Measurements from ENCODE around the gene U2AF1.
"Not testable (repeated sequence)": the region's sequence is repeated elsewhere in the genome, so short reads cannot be mapped to it uniquely, and the experiment has no call there.

Gene U2AF1

GRCh38 chr21:43106965-43107793 lies at the start of gene U2AF1:
U2AF1 (minus strand) TSS chr21:43107570; CDS start chr21:43107494, 76 bp downstream.
- H3K4me1 Mint-ChIP-seq, H3K36me3 Mint-ChIP-seq, H3K9me3 Mint-ChIP-seq, H3K27ac Mint-ChIP-seq, H3K4me3 Mint-ChIP-seq: not testable (repeated sequence)
- ATAC-seq (peak; percentile 96), DNase-seq (ENCODE audit: low spot score in 2 of 2) (peak; percentile 15 to 61)

GRCh38 chr21:43153601-43154000 lies 46.2 kb upstream of the U2AF1 start:
- not testable (repeated sequence) for H3K36me3 Mint-ChIP-seq; DNase-seq (ENCODE audit: low spot score in 2 of 2); H3K9me3 Mint-ChIP-seq; H3K4me3 Mint-ChIP-seq; H3K27ac Mint-ChIP-seq; H3K4me1 Mint-ChIP-seq
- ATAC-seq: peak; percentile 34

GRCh38 chr21:43149344-43149743 lies 42.0 kb upstream of the U2AF1 start:
- not testable (repeated sequence) for DNase-seq (ENCODE audit: low spot score in 2 of 2); H3K4me1 Mint-ChIP-seq; H3K27ac Mint-ChIP-seq; H3K36me3 Mint-ChIP-seq; H3K4me3 Mint-ChIP-seq; ATAC-seq; H3K9me3 Mint-ChIP-seq

GRCh38 chr21:43147999-43148398 lies 40.6 kb upstream of the U2AF1 start:
- ATAC-seq; H3K27ac Mint-ChIP-seq; H3K4me3 Mint-ChIP-seq; DNase-seq (ENCODE audit: low spot score in 2 of 2); H3K4me1 Mint-ChIP-seq; H3K9me3 Mint-ChIP-seq; H3K36me3 Mint-ChIP-seq: not testable (repeated sequence)

- H3K27ac Mint-ChIP-seq; H3K4me1 Mint-ChIP-seq; H3K36me3 Mint-ChIP-seq; DNase-seq (ENCODE audit: low spot score in 2 of 2); ATAC-seq; H3K4me3 Mint-ChIP-seq; H3K9me3 Mint-ChIP-seq: not testable (repeated sequence)
Measured at GRCh38 chr21:43146637-43147036, 39.3 kb upstream of the U2AF1 start.

DNA sequence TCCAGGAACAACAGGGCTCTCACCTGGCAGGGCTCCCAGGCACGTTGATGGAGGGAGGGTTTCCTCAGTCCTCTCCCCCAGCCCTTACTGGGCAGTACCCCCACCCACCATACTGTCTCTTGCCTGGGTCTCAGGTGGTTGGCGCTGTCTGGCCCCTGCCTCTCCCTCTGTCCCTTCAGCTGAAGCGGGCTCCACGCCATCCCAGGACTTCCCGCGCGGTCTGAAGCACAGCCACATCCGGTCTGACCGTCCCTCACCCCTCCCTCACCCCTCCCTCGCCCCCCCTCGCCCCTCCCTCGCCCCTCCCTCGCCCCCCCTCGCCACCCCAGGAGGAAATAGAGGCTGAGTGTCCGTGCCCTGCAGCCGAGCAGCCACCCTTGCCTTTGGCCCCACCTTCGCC lies 34.0 kb upstream of the U2AF1 start:
- not testable (repeated sequence) for DNase-seq (ENCODE audit: low spot score in 2 of 2); H3K36me3 Mint-ChIP-seq; H3K27ac Mint-ChIP-seq; H3K4me1 Mint-ChIP-seq; H3K4me3 Mint-ChIP-seq; ATAC-seq; H3K9me3 Mint-ChIP-seq

- not testable (repeated sequence) for DNase-seq (ENCODE audit: low spot score in 2 of 2); H3K36me3 Mint-ChIP-seq; H3K4me3 Mint-ChIP-seq; H3K4me1 Mint-ChIP-seq; H3K9me3 Mint-ChIP-seq; H3K27ac Mint-ChIP-seq
- peak; percentile 39 for ATAC-seq
Measured at GRCh38 chr21:43138944-43139343, 31.6 kb upstream of the U2AF1 start.

DNA sequence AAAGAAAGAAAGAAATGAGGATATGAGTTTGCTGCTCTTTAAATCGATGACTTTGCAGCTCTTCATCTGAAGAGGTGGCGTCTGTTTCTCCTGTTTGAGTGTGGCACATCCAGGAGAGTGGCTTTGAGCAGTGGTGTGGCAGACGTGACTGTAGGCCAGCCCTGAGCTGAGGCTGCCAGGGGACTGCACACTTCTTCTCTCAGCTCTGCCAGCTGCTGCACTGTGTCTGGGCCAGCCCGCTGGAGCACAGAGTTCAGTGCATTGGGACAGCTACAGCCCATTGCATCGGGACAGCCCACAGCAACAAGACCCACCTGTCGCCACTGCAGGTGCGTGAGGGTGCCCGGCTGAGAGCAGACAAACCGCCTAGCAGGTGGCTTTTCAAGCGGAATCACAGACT lies 27.1 kb upstream of the U2AF1 start:
- H3K9me3 Mint-ChIP-seq; H3K36me3 Mint-ChIP-seq; H3K4me3 Mint-ChIP-seq; DNase-seq (ENCODE audit: low spot score in 2 of 2); ATAC-seq; H3K27ac Mint-ChIP-seq; H3K4me1 Mint-ChIP-seq: not testable (repeated sequence)

DNA sequence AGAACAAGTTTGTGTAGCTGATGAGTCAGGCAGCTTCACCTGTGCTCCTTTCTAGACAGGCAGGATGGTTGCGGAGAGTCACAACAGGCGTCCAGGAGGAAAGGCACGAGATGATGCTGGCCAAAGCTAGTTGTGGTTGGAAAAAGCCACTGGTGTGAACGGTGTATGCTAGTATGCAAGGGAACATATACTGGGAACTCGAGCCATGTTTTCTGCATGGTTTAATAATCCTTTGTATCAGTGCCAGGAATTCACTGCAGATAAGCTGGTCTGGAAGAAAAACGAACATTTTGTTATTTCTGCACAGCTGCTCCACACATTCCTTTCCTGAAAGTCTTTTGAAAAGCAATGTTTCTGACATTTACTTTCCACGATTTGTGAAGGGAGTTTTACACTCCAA lies 22.7 kb upstream of the U2AF1 start:
- not testable (repeated sequence) for H3K4me3 Mint-ChIP-seq; H3K36me3 Mint-ChIP-seq; DNase-seq (ENCODE audit: low spot score in 2 of 2); H3K4me1 Mint-ChIP-seq; H3K9me3 Mint-ChIP-seq; H3K27ac Mint-ChIP-seq; ATAC-seq

DNA sequence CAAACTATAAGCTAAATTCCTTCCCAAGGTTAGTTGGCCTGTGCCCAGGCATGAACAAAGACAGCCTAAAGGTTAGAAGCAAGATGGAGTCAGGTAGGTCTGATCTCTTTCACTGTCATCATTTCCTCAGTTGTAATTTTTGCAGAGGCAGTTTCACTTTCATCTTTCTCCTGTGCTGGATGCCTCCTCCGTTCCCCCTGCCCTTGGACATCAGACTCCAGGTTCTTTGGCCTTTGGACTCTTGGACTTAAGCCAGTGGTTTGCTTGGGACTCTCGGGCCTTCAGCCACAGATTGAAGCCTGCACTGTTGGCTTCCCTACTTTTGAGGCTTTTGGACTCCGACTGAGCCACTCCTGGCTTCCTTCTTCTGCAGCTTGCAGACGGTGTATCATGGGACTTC lies 8.6 kb upstream of the U2AF1 start:
- not testable (repeated sequence) for H3K27ac Mint-ChIP-seq; H3K4me3 Mint-ChIP-seq; H3K36me3 Mint-ChIP-seq; H3K9me3 Mint-ChIP-seq; ATAC-seq; H3K4me1 Mint-ChIP-seq; DNase-seq (ENCODE audit: low spot score in 2 of 2)

- DNase-seq (ENCODE audit: low spot score in 2 of 2); H3K4me3 Mint-ChIP-seq; H3K27ac Mint-ChIP-seq; ATAC-seq; H3K36me3 Mint-ChIP-seq; H3K9me3 Mint-ChIP-seq; H3K4me1 Mint-ChIP-seq: not testable (repeated sequence)
Measured at GRCh38 chr21:43114483-43114882, 7.1 kb upstream of the U2AF1 start.

- H3K9me3 Mint-ChIP-seq; DNase-seq (ENCODE audit: low spot score in 2 of 2); H3K36me3 Mint-ChIP-seq; H3K27ac Mint-ChIP-seq; H3K4me3 Mint-ChIP-seq; H3K4me1 Mint-ChIP-seq: not testable (repeated sequence)
- peak; percentile 18 for ATAC-seq
Measured at GRCh38 chr21:43109006-43109405, 1.6 kb upstream of the U2AF1 start.

GRCh38 chr21:43108177-43108576 lies 807 bp upstream of the U2AF1 start:
- not testable (repeated sequence) for H3K4me1 Mint-ChIP-seq; ATAC-seq; H3K4me3 Mint-ChIP-seq; H3K27ac Mint-ChIP-seq; H3K9me3 Mint-ChIP-seq; DNase-seq (ENCODE audit: low spot score in 2 of 2); H3K36me3 Mint-ChIP-seq

GRCh38 chr21:43107794-43108137 lies 396 bp upstream of the U2AF1 start:
- not testable (repeated sequence) for H3K4me3 Mint-ChIP-seq; DNase-seq (ENCODE audit: low spot score in 2 of 2); ATAC-seq; H3K4me1 Mint-ChIP-seq; H3K27ac Mint-ChIP-seq; H3K9me3 Mint-ChIP-seq; H3K36me3 Mint-ChIP-seq

DNA sequence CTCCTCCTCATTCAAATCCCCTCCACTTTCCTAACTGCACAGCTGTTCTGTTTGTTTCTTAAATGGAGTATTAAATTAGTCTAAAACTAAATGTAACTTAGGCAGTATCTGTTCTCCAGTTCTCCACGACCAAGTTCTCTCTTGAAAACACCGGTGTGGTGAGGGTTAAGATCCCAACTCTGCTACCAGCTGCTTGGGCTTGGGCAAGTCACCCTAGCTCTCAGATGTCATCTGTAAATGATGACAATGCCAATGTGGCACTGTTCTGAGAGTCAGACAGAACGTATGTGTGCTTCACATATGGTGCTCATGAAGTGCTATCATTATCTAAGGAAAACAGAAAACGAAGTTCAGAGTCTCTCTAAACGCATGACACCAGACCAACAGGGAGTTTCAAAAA lies 2.7 kb downstream of the U2AF1 start:
- H3K4me3 Mint-ChIP-seq; H3K36me3 Mint-ChIP-seq; ATAC-seq; H3K9me3 Mint-ChIP-seq; H3K27ac Mint-ChIP-seq; DNase-seq (ENCODE audit: low spot score in 2 of 2); H3K4me1 Mint-ChIP-seq: not testable (repeated sequence)

DNA sequence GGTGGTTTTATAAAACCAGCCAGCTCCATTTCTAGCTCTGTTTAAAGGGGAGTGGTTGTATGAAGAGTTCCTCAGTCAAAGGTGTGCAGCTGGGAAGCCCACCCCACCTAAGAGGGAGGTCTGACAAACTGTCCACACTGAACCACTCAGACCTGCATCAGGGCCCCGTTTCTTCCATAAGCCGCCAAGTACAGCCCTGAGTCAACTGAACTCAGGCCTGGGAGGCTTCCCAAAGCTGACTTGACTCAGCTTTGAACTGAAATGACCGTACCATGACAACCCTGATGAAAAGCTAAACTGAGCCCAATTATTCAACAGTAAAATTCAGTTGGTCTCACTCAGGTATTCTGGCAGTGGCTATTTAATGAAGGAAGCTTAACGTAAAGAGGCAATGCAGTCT lies 5.1 kb downstream of the U2AF1 start:
- DNase-seq (ENCODE audit: low spot score in 2 of 2); H3K4me1 Mint-ChIP-seq: not testable (repeated sequence)

More for the DNA sequence above, 5.1 kb downstream of the U2AF1 start:
- not testable (repeated sequence) for H3K9me3 Mint-ChIP-seq, H3K36me3 Mint-ChIP-seq, H3K27ac Mint-ChIP-seq, H3K4me3 Mint-ChIP-seq
- peak; percentile 74 for ATAC-seq

Data from stimulated activated effector memory CD8-positive, alpha-beta T cell treated with anti-CD3 and anti-CD28 coated beads, Interleukin-12 subunit alpha, Interleukin-12 subunit beta, amount 100 ng/mL, for 72 hours (primary cell).